GM03348 (cell line): Measurements from ENCODE around the gene MADD.

ENCODE experiments used
- DNase-seq: peaks from one replicate; pipeline ENCODE4 v3.0.0; 2012; ENCODE audit warnings: low spot score

Gene MADD

GRCh38 chr11:47269829-47270305 is at the start of gene MADD:
TSS of gene MADD (plus strand) at chr11:47270133.
- peak; percentile 99 for DNase-seq

DNA sequence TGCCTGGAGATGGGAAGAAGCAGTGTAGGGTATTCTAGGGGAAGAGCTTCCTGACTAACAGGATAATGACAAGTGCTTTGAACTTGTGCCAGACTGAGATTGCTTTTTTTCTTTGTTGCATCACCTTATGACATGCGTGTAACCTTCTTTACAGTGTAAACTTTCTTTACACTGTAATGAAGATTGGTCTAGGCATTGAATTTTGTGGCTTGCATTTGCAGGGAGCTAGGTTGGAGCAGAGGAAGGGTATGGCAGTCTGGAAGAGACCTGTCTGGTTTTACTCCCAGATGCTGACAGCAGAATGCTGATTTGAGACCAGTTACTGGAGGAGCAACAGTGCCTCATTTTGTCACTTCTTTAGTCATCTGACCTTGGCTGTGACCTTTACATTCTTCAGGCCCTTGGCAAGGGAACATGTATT is 49.5 kb upstream of the MADD start:
- peak; percentile 51 for DNase-seq

GRCh38 chr11:47222696-47223095 is 47.2 kb upstream of the MADD start:
- DNase-seq: no peak

DNA sequence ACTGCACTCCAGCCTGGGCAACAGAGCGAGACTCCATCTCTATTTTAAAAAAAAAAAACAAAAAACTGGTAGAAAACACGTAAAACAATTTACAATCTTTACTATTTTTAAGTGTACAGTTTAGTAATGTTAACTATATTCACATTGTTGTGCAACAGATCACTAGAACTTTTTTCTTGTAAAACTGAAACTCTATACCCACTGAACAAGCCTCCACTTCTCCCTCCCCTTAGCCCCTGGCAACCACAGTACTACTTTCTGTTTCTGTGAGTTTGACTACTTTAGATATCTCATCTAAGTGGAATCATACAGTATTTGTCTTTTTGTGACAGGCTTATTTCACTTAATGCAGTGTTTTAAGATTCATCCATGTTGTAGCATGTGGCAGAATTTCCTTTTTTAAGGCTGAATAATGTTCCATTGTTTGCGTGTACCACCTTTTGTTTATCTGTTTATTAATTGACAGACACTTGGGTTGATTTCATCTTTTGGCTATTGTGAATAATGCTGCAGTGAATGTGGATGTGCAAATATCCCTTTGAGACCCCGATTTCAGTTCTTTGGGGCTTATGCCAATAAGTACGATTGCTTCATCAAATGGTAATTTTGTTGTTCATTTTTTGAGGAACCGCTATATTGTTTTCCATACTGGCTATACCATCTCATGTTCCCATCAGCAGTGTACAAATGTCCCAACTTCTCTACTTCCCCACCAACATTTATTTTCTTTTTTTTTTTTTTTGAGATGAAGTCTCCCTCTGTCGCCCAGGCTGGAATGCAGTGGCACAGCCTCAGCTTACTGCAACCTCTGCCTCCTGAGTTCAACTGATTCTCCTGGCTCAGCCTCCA is 44.2 kb upstream of the MADD start:
- no peak for DNase-seq

DNA sequence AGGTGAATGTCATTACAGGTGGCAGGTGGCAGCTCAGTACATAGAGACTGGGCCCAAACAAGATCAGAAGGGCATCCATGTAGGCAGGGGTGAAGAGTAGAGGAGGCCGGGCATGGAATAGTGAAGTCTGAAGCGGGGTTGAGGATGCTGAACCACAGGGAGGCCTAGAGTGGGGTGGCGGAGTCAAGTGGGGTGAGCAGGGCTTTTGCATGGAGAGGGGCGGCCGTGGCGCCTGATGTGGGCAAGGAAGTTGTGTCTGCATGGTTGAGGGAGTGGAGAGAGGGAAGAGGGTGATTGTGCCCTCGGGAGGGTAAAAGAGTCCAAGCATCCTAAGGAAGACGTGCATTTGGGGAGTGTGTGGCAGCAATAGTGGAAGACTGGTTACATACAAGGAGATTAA is 40.8 kb upstream of the MADD start:
- no peak for DNase-seq

DNA sequence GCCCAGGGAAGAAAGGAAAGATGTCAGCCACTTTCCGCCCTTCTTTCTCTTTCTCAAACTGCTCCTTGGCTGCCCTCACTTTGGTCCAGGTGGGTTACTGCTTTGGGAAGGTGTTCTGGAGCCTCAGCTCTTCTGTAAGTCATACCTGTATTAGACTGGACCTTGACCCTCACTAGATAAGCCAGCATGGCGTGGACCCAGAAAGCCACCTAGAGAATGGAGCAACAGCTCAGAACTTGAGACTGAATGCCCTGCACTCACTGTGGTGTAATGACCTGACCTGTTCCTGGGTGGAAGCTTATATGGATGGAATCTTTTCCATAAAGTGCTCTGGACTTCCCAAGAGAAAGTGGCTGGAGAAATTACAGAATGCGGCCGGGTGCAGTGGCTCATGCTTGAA is 36.9 kb upstream of the MADD start:
- no peak for DNase-seq

DNA sequence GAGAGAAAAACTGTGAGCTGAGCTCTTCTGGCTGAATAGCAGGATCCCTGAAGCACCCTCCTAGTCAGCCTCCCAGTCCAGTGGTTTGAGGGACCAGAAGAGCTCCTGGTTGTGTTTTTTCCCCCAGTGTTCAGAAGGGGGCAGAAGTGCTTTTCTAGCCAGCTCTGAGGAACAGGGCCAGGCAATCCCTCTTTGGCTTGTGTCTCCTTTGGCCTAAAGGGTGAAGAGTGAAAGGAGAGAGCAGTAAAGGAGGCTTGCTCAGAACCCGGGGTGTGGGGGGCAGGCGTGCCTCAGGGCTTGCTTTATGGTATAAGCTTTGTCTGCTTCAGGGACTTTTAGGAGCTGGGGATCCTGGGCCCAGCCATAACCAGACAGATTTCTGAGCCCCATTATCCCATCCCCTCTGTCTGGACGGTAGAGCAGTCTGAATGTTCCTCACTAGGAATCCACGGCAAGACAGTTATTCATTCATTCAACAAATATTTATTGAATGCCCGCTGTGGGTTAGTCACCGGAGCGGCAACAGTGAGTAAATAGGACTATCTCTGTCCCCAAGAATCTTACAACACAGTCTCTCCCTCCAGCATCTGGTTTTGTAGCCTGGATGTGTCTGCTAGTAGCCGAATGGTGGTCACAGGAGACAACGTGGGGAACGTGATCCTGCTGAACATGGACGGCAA is 35.8 kb upstream of the MADD start:
- DNase-seq: peak; percentile 63

DNA sequence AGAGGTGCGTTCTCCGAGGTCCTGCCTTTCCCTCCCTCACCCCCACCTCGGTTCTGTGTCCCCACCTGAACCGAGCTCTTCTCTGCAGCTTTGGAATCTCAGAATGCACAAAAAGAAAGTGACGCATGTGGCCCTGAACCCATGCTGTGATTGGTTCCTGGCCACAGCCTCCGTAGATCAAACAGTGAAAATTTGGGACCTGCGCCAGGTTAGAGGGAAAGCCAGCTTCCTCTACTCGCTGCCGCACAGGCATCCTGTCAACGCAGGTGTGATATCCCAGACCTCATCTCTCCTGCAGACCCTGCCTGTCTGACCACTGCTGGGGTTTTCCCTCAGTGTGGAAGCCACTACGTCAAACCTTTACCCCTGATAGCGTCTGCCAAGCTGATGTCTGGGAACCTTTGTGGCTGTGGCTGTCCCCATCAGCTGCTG is 35.2 kb upstream of the MADD start:
- no peak for DNase-seq

DNA sequence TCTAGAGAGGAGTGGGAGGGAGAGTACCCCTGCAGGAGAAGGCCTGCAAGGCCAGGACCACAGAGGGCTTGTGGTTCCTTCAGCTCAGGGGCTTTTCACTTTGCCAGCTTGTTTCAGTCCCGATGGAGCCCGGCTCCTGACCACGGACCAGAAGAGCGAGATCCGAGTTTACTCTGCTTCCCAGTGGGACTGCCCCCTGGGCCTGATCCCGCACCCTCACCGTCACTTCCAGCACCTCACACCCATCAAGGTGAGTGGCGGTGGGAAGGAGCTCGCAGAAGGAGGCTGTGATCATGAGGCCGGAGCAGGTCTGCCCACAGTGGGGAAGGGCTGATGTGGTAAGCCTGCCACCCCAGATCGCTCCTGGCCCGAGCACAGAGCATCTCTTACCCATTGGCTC is 34.8 kb upstream of the MADD start:
- DNase-seq: no peak

- DNase-seq: no peak
Observed at GRCh38 chr11:47236482-47236881, 33.5 kb upstream of the MADD start.

GRCh38 chr11:47239852-47240251 is 30.1 kb upstream of the MADD start:
- DNase-seq: no peak

DNA sequence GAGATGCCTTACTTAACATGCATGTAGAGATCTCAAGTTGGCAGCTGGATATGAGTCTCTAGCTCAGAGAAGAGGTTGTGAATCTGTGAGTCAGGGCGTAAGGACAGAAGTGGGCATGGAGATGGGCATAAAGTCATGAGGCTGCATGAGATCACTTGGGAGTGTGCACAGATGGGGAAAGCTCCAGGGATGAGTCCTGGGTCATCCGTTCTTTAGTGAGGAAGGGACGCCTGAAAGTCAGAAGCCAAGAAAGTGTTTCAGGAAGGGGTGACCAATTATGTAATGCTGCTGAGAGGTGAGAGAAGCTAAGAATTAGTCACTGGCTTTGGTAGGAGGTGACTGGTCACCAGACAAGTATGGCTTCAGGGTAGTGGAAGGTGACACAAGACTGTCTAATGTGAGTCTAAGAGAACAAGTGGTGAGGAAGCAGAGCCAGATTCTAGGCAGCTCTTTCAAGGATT is 28.1 kb upstream of the MADD start:
- peak; percentile 36 for DNase-seq

- DNase-seq: no peak
Observed at GRCh38 chr11:47242596-47243192, 27.2 kb upstream of the MADD start.

DNA sequence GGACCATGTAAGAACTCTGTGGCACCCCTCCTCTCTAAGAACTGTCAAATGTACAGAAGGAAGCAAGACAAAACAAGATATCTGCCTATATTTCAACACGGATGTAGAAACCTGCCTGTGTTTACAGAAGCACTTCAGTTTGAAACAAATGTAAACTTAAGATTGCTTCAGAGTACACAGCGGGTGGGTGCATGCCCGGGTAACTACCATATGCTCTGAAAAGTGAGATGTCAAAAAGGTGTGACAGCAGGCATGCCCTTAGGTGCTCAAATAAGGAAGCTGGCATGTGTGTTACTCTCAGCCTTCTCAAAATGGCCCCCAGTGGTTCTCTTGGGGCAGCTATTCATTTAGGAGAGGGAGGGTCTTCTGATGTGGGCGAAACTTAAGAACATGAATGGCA is 26.5 kb upstream of the MADD start:
- no peak for DNase-seq

DNA sequence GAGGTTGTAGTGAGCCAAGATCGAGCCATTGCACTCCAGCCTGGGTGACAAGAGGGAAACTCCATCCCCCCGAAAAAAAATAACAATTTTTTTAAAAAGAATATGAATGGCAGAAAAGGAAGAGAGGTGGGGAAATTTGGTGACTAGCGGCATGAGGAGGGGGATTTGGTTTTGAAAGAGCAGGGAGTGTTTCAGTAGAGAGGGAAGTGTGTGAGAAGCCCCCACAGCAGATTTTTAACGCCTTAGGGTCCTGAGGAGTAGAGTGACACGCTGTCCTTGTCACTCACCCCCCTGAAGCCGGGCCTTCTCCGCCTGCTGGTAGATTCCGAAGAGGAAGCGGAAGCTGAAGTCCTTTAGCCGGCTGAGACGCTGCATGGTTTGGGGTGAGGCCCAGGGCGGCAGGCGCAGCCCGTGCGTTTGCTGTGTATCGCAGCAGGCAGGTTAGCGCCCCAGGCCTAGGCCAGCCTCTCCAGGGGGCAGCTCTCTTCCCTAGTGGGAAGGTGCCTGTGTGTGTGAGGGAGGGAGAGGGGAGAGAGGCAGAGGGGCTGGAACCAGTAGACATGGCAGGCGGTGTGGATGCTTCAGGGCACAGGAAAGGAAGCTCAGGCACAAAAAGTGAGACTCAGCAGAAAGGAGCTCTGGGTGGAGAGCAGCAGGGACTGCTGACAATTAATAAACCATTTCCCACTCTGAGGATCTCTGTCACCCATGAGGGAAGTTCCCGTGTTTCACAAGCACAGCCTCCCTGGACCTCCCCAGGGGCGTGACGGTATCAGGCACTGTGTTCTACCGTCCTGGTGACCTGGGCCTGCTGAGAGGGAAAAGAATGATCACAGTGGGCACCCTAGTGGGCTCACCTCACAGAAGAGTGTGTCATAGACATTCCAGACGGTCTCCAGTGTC is 25.2 kb upstream of the MADD start:
- no peak for DNase-seq

GRCh38 chr11:47245611-47246357 is 24.1 kb upstream of the MADD start:
- no peak for DNase-seq

DNA sequence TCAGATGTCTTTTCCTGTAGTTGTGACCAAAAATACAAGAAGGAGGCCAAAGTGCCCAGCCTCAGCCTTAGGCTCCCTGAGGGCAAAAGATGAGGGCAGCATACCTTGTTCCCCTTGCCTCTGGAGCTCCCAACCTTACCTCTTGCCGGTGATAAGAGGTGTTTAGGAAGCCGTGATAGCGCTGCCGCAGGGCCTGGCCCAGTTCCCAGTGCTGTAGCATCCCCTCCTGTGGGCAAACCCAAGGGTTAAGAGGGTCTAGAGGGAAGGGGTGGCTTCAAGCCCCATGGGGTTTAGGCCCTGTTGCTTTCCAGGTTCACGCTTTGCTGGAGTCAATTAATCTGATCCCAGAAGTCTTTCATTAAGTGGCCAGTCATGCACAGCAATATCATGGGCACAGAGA is 22.4 kb upstream of the MADD start:
- no peak for DNase-seq

- DNase-seq: peak; percentile 43
Observed at GRCh38 chr11:47248304-47248663, 21.6 kb upstream of the MADD start.

GRCh38 chr11:47248664-47249377 is 21.1 kb upstream of the MADD start, which contains the start of gene ACP2:
TSS of gene ACP2 (minus strand) at chr11:47248814. CDS start at chr11:47248789, 25 bp downstream.
- peak; percentile 90 for DNase-seq

DNA sequence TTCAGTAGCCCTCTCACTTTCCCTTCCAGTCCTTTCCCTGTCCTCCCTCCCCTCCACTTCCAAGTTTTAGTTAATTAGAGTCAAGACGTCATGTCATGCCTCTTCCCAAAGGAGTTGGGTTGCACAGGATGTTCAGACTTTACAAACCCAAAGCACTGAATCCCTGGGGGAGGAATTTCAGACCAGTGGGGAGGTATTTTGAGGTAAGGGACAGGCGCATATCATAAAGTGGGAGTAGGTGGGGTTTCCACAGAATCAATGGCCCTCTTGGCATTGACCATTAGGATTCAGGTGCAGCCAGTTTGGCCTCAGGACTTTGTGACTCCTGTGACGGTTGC is 20.6 kb upstream of the MADD start:
- DNase-seq: no peak
